AG04449 (cell line): ENCODE results near the gene INPP5J.

Experiments
- CTCF ChIA-PET: fragments of 350-600 bp; formaldehyde crosslinking; extraction: SDS; loops from one replicate; lab custom pipeline; 2021; ENCODE audit warnings: antibody characterized with exemption; lab: Yijun Ruan, JAX
- POLR2A ChIA-PET: fragments of 400-600, 350-600 bp; formaldehyde crosslinking; extraction: SDS; loops from one replicate; lab custom pipeline; 2020; ENCODE audit warnings: antibody characterized with exemption, inconsistent platforms; lab: Yijun Ruan, JAX
- DNase-seq: peaks from one replicate; pipeline ENCODE4 v3.0.0-alpha.2; 2010; ENCODE audit warnings: low read depth, low spot score
- H3K4me3 ChIP-seq: 2 replicates; pipeline ENCODE4 v1.5.1; 2011; ENCODE audit warnings: low read depth, mild to moderate bottlenecking, control low read depth, low read length
- TF ChIP-seq, protein P1 (sequence below): IDR thresholded peaks from one replicate; pipeline ENCODE4 v1.5.1; 2011; ENCODE audit warnings: mild to moderate bottlenecking, moderate library complexity, low read length, control low read depth, inconsistent platforms; ENCODE audit not compliant: insufficient read depth; ENCODE audit errors: missing control alignments

Gene INPP5J

DNA sequence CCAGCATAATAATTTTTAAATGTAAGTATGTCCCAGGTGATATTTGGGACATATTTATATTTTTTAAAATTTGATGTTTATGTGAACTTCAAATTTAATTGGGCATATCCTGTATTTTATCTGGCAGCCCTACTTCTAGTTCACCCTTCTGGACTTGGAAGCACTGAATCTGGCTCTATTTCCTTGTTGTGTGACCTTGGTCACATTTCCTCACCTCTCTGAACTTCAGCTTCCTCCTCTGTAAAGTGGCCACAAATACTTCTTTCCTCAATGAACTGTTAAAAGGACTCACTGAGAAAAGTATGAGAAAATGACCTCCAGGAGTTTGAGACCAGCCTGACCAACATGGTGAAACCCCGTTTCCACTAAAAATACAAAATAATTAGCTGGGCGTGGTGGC is 29.1 kb downstream of the INPP5J start:
- POLR2A ChIA-PET, result interaction anchor here (1.1 kb wide), 1 partner anchor 183 kb away, joined by 4 read pairs; the partner anchor contains the start of genes MORC2 and TUG1
- H3K4me3 ChIP-seq, result no peak overlapping the region
- CTCF ChIA-PET, result interaction anchor here (1.0 to 16.4 kb wide), 4 partner anchors 16 to 388 kb away, joined by 3 to 160 read pairs (median 24); partner anchors contain the start of gene SELENOM
- no peak for DNase-seq
- TF ChIP-seq, protein P1, sequence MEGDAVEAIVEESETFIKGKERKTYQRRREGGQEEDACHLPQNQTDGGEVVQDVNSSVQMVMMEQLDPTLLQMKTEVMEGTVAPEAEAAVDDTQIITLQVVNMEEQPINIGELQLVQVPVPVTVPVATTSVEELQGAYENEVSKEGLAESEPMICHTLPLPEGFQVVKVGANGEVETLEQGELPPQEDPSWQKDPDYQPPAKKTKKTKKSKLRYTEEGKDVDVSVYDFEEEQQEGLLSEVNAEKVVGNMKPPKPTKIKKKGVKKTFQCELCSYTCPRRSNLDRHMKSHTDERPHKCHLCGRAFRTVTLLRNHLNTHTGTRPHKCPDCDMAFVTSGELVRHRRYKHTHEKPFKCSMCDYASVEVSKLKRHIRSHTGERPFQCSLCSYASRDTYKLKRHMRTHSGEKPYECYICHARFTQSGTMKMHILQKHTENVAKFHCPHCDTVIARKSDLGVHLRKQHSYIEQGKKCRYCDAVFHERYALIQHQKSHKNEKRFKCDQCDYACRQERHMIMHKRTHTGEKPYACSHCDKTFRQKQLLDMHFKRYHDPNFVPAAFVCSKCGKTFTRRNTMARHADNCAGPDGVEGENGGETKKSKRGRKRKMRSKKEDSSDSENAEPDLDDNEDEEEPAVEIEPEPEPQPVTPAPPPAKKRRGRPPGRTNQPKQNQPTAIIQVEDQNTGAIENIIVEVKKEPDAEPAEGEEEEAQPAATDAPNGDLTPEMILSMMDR, result no peak

GRCh38 chr22:31153357-31153756 is 30.6 kb downstream of the INPP5J start:
- no peak overlapping the region for H3K4me3 ChIP-seq
- TF ChIP-seq, protein P1, result no peak
- CTCF ChIA-PET, result interaction anchor here (0.9 to 16.4 kb wide), 4 partner anchors 25 to 207 kb away, joined by 3 to 160 read pairs (median 4); partner anchors contain the start of gene SELENOM
- DNase-seq, result no peak
- POLR2A ChIA-PET, result no interaction called here

DNA sequence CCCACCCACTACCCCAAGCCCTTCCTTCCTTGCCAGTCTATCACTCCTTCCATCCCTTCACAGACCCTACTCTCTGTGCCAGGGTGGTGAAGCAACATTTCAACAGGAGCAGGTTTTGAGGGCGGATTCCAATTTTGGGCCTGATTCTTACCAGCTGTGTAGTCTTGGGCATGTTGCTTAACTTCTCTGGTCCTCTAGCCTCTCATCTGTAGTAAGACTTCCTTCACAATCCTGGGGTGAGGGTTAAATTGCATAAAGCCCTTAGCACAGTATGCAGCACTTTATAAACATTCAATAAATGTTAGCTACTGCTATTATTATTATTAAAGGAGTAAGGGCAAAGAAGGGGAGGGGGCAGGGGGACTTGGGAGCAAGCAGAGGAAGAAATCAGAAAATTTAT is 32.2 kb downstream of the INPP5J start:
- POLR2A ChIA-PET, result no interaction called here

DNA sequence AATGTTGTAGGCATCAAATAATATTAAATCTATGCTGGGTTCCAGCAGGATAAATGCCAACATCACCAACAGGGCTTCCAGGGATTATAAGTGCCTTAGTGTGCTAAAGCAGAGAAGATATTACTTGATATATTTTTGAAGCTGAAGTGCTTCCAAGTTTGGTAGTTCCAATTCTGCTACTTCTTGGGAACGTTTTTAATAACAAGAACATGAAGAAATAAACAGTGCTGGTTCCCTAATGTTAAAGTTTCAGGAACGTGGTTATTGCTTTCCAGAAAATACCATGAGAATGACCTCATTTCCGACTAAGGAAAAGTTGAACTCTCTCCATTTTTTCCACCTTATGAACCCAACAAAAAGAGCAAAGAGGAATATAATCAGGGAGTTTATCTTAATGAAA is 32.7 kb downstream of the INPP5J start:
- POLR2A ChIA-PET, result no interaction called here
- CTCF ChIA-PET, result interaction anchor here (1.2 to 16.4 kb wide), 5 partner anchors 22 to 209 kb away, joined by 3 to 160 read pairs (median 4); partner anchors contain the start of gene SELENOM
- DNase-seq, result peak; percentile 23

More for the DNA sequence above, 32.2 kb downstream of the INPP5J start:
- TF ChIP-seq, protein P1, result no peak
- CTCF ChIA-PET, result interaction anchor here (1.2 to 16.4 kb wide), 3 partner anchors 46 to 209 kb away, joined by 4 to 160 read pairs (median 5); partner anchors contain the start of gene SELENOM
- H3K4me3 ChIP-seq, result no peak overlapping the region
- DNase-seq, result no peak

GRCh38 chr22:31160328-31160978 is 37.7 kb downstream of the INPP5J start:
- DNase-seq, result no peak

More for the DNA sequence above, 32.7 kb downstream of the INPP5J start:
- TF ChIP-seq, protein P1, result no peak
- no peak overlapping the region for H3K4me3 ChIP-seq

More at GRCh38 chr22:31160328-31160978, 37.7 kb downstream of the INPP5J start:
- ChIA-PET POLR2A (interaction anchor here (0.9 to 1.3 kb wide), 3 partner anchors 9 to 53 kb away, joined by 3 to 7 read pairs (median 3); partner anchors contain the start of gene SELENOM), CTCF (interaction anchor here (0.7 to 16.4 kb wide), 16 partner anchors 8 to 210 kb away, joined by 3 to 160 read pairs (median 6); partner anchors contain the start of genes LIMK2 and SELENOM)
- H3K4me3 ChIP-seq, result peak overlapping the region; percentile 93
- TF ChIP-seq, protein P1, result no peak
